Measurements from ENCODE around the gene EPHB1.

DNA sequence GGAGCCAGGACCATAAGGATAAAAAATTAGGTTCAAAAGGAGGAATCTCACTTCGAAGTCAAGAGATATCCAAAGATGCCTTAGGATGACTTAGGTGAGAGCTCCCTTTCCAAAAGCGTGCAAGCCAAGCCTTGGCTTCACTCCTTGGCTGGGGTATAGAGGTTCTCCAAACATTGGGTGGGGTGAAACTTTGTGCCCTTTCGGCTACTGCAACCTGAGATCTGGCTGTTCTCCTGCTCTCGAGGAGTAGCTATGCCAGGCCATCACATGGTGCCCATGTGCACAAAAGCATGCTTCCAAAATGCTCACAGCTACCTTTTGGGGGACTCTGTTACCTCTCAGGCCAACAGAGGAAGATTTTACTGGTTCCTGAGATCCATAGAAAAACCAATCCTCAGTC lies 373.8 kb downstream of the EPHB1 start:
- TF ChIP-seq, protein P1, sequence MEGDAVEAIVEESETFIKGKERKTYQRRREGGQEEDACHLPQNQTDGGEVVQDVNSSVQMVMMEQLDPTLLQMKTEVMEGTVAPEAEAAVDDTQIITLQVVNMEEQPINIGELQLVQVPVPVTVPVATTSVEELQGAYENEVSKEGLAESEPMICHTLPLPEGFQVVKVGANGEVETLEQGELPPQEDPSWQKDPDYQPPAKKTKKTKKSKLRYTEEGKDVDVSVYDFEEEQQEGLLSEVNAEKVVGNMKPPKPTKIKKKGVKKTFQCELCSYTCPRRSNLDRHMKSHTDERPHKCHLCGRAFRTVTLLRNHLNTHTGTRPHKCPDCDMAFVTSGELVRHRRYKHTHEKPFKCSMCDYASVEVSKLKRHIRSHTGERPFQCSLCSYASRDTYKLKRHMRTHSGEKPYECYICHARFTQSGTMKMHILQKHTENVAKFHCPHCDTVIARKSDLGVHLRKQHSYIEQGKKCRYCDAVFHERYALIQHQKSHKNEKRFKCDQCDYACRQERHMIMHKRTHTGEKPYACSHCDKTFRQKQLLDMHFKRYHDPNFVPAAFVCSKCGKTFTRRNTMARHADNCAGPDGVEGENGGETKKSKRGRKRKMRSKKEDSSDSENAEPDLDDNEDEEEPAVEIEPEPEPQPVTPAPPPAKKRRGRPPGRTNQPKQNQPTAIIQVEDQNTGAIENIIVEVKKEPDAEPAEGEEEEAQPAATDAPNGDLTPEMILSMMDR (IDR thresholded peaks at IDR 0.05 in 4 of 5, conservative IDR thresholded peaks at IDR 0.05 in 1 of 5), result no peak
- no peak for TF ChIP-seq POLR2A (IDR thresholded peaks at IDR 0.05)
